A549 (cell line): ENCODE results near the gene FOXN4. TPM values are rescaled to one million over a fixed set of nuclear protein-coding genes. Genes with fewer than 3 reads are reported as not detected.

ENCODE experiments used
- ATAC-seq, 2 experiments: fragments of 200-7000 bp in 1 of 2; fragments of >200 bp in 1 of 2; cut with Nextera tagmentation in 1 of 2; cut with Tn5 transposase in 1 of 2; 3 replicates each; pipeline versions ENCODE4 v1.8.0 to v1.9.1; 2018 to 2020; ENCODE audit warnings: mild to moderate bottlenecking in 1 of 2, moderate library complexity in 1 of 2
- CTCF ChIA-PET: fragments of 300-600 bp; sonication (Branson Sonifier 250); formaldehyde crosslinking; extraction: SDS; loops from one replicate; lab custom pipeline; 2021; ENCODE audit warnings: antibody characterized with exemption, inconsistent platforms; lab: Yijun Ruan, JAX
- POLR2A ChIA-PET: fragments of 350-600 bp; formaldehyde crosslinking; extraction: SDS; loops from one replicate; lab custom pipeline; 2021; ENCODE audit warnings: antibody characterized with exemption, inconsistent platforms; lab: Yijun Ruan, JAX
- DNase-seq, 2 experiments: peaks; one replicate each; pipeline versions ENCODE4 v3.0.0 to v3.0.0-alpha.2; 2011 to 2016; ENCODE audit warnings: low read depth in 1 of 2, low spot score in 1 of 2
- FAIRE-seq: peaks from 2 replicates; lab custom pipeline; 2011; peaks lifted over from hg19 to GRCh38; lab: Jason Lieb, UNC
- H3K27ac ChIP-seq, 2 experiments: fragments of >200 bp; sonication (Bioruptor Twin); formaldehyde crosslinking; 3 replicates each; pipeline ENCODE4 v1.5.1; 2016 to 2017
- H3K4me1 ChIP-seq: fragments of >200 bp; sonication (Bioruptor Twin); formaldehyde crosslinking; 3 replicates; pipeline ENCODE4 v1.6.1; 2016
- H3K4me2 ChIP-seq: fragments of >200 bp; sonication (Bioruptor Twin); formaldehyde crosslinking; 3 replicates; pipeline ENCODE4 v1.6.1; 2016
- H3K4me3 ChIP-seq: fragments of >200 bp; sonication (Bioruptor Twin); formaldehyde crosslinking; 3 replicates; pipeline ENCODE4 v1.5.1; 2016
- H3K9me3 ChIP-seq: fragments of >200 bp; sonication (Bioruptor Twin); formaldehyde crosslinking; 3 replicates; pipeline ENCODE4 v1.6.1; 2016
- CBX8 ChIP-seq: fragments of 200-600 bp; sonication (generic); IDR thresholded peaks from 2 replicates; pipeline ENCODE4 v1.6.1; 2016
- CHD4 ChIP-seq: fragments of 200-600 bp; sonication (generic); IDR thresholded peaks from 2 replicates; pipeline ENCODE4 v1.6.1; 2016; ENCODE audit warnings: antibody characterized with exemption, mild to moderate bottlenecking, borderline replicate concordance
- EHF ChIP-seq: fragments of 250-450 bp; sonication (Bioruptor Pico); IDR thresholded peaks from 2 replicates; pipeline ENCODE4 v1.5.0; 2020; ENCODE audit warnings: mild to moderate bottlenecking
- HDAC2 ChIP-seq: fragments of 200-600 bp; sonication (generic); IDR thresholded peaks from 2 replicates; pipeline ENCODE4 v1.6.1; 2016
- JUNB ChIP-seq: fragments of >200 bp; sonication (Bioruptor Twin); formaldehyde crosslinking; IDR thresholded peaks from 2 replicates; pipeline ENCODE4 v1.6.1; 2016
- KDM1A ChIP-seq: fragments of 200-600 bp; sonication (generic); IDR thresholded peaks from 2 replicates; pipeline ENCODE4 v1.6.1; 2016; ENCODE audit warnings: low read depth, mild to moderate bottlenecking
- MAFK ChIP-seq: fragments of 450-650 bp; IDR thresholded peaks from 2 replicates; pipeline ENCODE4 v1.6.1; 2014; ENCODE audit not compliant: partially characterized antibody
- MYC ChIP-seq: IDR thresholded peaks from 2 replicates; pipeline ENCODE4 v1.6.1; 2012; ENCODE audit warnings: mild to moderate bottlenecking, inconsistent platforms, low read length, improper control_type of control experiment, borderline replicate concordance
- NPAS2 ChIP-seq: fragments of 250-450 bp; sonication (Bioruptor Pico); IDR thresholded peaks from 2 replicates; pipeline ENCODE4 v1.8.0; 2022; ENCODE audit warnings: mild to moderate bottlenecking, moderate library complexity, borderline replicate concordance
- NR3C1 ChIP-seq: fragments of >200 bp; sonication (Bioruptor Twin); formaldehyde crosslinking; IDR thresholded peaks from 3 replicates; pipeline ENCODE4 v1.6.1; 2017
- PHF8 ChIP-seq: fragments of 200-600 bp; sonication (generic); IDR thresholded peaks from 2 replicates; pipeline ENCODE4 v1.6.1; 2016; ENCODE audit warnings: low read depth, mild to moderate bottlenecking, antibody characterized with exemption, moderate library complexity, borderline replicate concordance
- POLR2A ChIP-seq: IDR thresholded peaks from 2 replicates; pipeline ENCODE4 v1.6.1; 2012; ENCODE audit warnings: mild to moderate bottlenecking, low read length
- POLR2AphosphoS2 ChIP-seq: conservative IDR thresholded peaks from 2 replicates; pipeline ENCODE4 v1.6.1; 2012; ENCODE audit warnings: low read length, improper control_type of control experiment, inconsistent platforms
- RAD21 ChIP-seq, 2 experiments: fragments of >200 bp in 1 of 2; sonication (Bioruptor Twin) in 1 of 2; formaldehyde crosslinking in 1 of 2; IDR thresholded peaks in 1 of 2; conservative IDR thresholded peaks in 1 of 2; 2 replicates in 1 of 2; 3 replicates in 1 of 2; pipeline ENCODE4 v1.6.1; 2012 to 2018; ENCODE audit warnings: inconsistent platforms in 1 of 2
- RARB ChIP-seq: fragments of 250-450 bp; sonication (Bioruptor Pico); IDR thresholded peaks from 2 replicates; pipeline ENCODE4 v1.8.0; 2021; ENCODE audit warnings: mild to moderate bottlenecking, moderate library complexity
- RCOR1 ChIP-seq: fragments of 150-350 bp; IDR thresholded peaks from 2 replicates; pipeline ENCODE4 v1.6.1; 2014; ENCODE audit warnings: antibody characterized with exemption, low read length, low read depth
- RNF2 ChIP-seq: fragments of 200-600 bp; sonication (generic); IDR thresholded peaks from 2 replicates; pipeline ENCODE4 v1.6.1; 2016; ENCODE audit warnings: low read depth, mild to moderate bottlenecking, antibody characterized with exemption, moderate library complexity, borderline replicate concordance
- SREBF2 ChIP-seq: fragments of 450-650 bp; IDR thresholded peaks from 2 replicates; pipeline ENCODE4 v1.6.1; 2014; ENCODE audit warnings: mild to moderate bottlenecking, moderate library complexity
- ZC3H11A ChIP-seq: fragments of 450-650 bp; IDR thresholded peaks from 2 replicates; pipeline ENCODE4 v1.6.1; 2014; ENCODE audit warnings: antibody characterized with exemption, mild to moderate bottlenecking
- ZNF302 ChIP-seq: fragments of 250-450 bp; sonication (Bioruptor Pico); IDR thresholded peaks from 2 replicates; pipeline ENCODE4 v1.9.0; 2021; ENCODE audit warnings: inconsistent platforms, mild to moderate bottlenecking, moderate library complexity
- WGBS: methylation state at CpG from one replicate; pipeline ENCODE4 v1.1.6; 2017; ENCODE audit errors: missing lambda C conversion rate; 5-methylcytosine and 5-hydroxymethylcytosine counted together
- polyA plus RNA-seq, 4 experiments: library from polyadenylated mRNA; depleted of rRNA in 3 of 4; stranded (reverse); fragments of >200 nt; fragmentation: RNase III in 1 of 4; extraction: RNeasy Plus Mini Kit Qiagen cat#74134 plus additional on column Dnase treatment in 1 of 4; gene quantifications; 2 replicates in 3 of 4; 3 replicates in 1 of 4; pipeline ENCODE4 v1.2.3, GENCODE V29; 2011 to 2017
- TF ChIP-seq, protein P1 (sequence below): fragments of >200 bp; sonication (Bioruptor Twin); formaldehyde crosslinking; IDR thresholded peaks from 3 replicates; pipeline ENCODE4 v1.6.1; 2016
- TF ChIP-seq, protein P2 (sequence below): fragments of 250-450 bp; sonication (Bioruptor Pico); IDR thresholded peaks from 2 replicates; pipeline ENCODE4 v1.5.0; 2020; ENCODE audit warnings: low read depth, mild to moderate bottlenecking, moderate library complexity
- TF ChIP-seq, protein P3 (sequence below): IDR thresholded peaks from 2 replicates; pipeline ENCODE4 v1.6.1; 2012
- TF ChIP-seq, protein P4 (sequence below): IDR thresholded peaks from 2 replicates; pipeline ENCODE4 v1.6.1; 2012
- TF ChIP-seq, protein P5 (sequence below): fragments of >200 bp; sonication (Bioruptor Twin); formaldehyde crosslinking; IDR thresholded peaks from 2 replicates; pipeline ENCODE4 v1.6.1; 2016
- TF ChIP-seq, protein P6 (sequence below): fragments of 250-450 bp; sonication (Bioruptor Pico); IDR thresholded peaks from 2 replicates; pipeline ENCODE4 v1.5.0; 2021; ENCODE audit warnings: mild to moderate bottlenecking, moderate library complexity, borderline replicate concordance

FOXN4 gene
- polyA plus RNA-seq, 2 of the 4 experiments (the other 2 are of a cell fraction) = 0.05 TPM; not detected in 1

DNA sequence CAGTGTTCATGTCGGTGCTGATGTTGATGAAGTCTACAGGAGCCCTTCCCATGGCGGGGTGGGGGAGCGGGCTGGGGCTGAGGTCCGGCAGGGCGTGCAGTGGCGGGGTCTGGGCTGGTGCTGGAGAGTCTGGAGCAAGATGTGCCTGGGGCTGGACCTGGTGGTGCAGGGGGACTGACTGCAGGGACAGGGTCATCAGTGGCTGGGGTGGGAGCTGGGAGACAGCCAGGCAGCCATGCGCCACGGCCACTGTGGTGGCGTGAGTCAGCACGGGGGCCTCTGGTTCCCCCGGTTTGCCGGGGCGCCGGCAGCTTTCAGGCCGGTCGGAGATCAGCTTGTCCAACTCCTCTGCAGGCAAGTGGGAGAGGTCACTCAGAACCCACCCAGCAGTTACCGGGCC, 27.6 kb downstream of the FOXN4 start:
- Histone ChIP-seq H3K4me3 (no peak overlapping the region), H3K4me1 (peaks cover 28% of the 10 kb centered on the region), H3K9me3 (no peaks in the 10 kb centered on the region)
- 91% methylated on average over 12 of the region's 17 CpGs for WGBS
- POLR2A ChIA-PET = no interaction called here
- no peak for DNase-seq
- no peak for FAIRE-seq
- CTCF ChIA-PET = interaction anchor here (2.8 kb wide), 1 partner anchor 17 kb away, joined by 11 read pairs; no protein-coding TSS in a partner anchor
- ATAC-seq = no peak
- TF ChIP-seq RARB (CRISPR knock-in tag) = no peak
- TF ChIP-seq HDAC2 = no peak
- TF ChIP-seq PHF8 = no peak
- TF ChIP-seq, protein P1, sequence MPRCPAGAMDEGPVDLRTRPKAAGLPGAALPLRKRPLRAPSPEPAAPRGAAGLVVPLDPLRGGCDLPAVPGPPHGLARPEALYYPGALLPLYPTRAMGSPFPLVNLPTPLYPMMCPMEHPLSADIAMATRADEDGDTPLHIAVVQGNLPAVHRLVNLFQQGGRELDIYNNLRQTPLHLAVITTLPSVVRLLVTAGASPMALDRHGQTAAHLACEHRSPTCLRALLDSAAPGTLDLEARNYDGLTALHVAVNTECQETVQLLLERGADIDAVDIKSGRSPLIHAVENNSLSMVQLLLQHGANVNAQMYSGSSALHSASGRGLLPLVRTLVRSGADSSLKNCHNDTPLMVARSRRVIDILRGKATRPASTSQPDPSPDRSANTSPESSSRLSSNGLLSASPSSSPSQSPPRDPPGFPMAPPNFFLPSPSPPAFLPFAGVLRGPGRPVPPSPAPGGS = no peak
- TF ChIP-seq, protein P2, sequence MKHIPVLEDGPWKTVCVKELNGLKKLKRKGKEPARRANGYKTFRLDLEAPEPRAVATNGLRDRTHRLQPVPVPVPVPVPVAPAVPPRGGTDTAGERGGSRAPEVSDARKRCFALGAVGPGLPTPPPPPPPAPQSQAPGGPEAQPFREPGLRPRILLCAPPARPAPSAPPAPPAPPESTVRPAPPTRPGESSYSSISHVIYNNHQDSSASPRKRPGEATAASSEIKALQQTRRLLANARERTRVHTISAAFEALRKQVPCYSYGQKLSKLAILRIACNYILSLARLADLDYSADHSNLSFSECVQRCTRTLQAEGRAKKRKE = no peak
- TF ChIP-seq MYC = no peak
- TF ChIP-seq MAFK = no peak
- no peak for TF ChIP-seq POLR2A
- TF ChIP-seq, protein P3, sequence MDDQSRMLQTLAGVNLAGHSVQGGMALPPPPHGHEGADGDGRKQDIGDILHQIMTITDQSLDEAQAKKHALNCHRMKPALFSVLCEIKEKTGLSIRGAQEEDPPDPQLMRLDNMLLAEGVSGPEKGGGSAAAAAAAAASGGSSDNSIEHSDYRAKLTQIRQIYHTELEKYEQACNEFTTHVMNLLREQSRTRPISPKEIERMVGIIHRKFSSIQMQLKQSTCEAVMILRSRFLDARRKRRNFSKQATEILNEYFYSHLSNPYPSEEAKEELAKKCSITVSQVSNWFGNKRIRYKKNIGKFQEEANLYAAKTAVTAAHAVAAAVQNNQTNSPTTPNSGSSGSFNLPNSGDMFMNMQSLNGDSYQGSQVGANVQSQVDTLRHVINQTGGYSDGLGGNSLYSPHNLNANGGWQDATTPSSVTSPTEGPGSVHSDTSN = no peak
- TF ChIP-seq, protein P4, sequence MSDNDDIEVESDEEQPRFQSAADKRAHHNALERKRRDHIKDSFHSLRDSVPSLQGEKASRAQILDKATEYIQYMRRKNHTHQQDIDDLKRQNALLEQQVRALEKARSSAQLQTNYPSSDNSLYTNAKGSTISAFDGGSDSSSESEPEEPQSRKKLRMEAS = no peak
- TF ChIP-seq RCOR1 = no peak
- TF ChIP-seq, protein P5, sequence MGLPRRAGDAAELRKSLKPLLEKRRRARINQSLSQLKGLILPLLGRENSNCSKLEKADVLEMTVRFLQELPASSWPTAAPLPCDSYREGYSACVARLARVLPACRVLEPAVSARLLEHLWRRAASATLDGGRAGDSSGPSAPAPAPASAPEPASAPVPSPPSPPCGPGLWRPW = no peak
- no peak for TF ChIP-seq NR3C1
- TF ChIP-seq EHF (CRISPR knock-in tag) = no peak
- TF ChIP-seq RAD21 (conservative IDR thresholded peaks at IDR 0.05 in 1 of 2, IDR thresholded peaks at IDR 0.05 in 1 of 2) = no peak
- TF ChIP-seq CHD4 = no peak
- TF ChIP-seq ZNF302 (CRISPR knock-in tag) = no peak
- no peak for TF ChIP-seq NPAS2 (CRISPR knock-in tag)
- no peak for TF ChIP-seq SREBF2
- TF ChIP-seq, all 56 proteins: peak for 0
- no peak overlapping the region for H3K27ac ChIP-seq
- no peak overlapping the region for H3K4me2 ChIP-seq

DNA sequence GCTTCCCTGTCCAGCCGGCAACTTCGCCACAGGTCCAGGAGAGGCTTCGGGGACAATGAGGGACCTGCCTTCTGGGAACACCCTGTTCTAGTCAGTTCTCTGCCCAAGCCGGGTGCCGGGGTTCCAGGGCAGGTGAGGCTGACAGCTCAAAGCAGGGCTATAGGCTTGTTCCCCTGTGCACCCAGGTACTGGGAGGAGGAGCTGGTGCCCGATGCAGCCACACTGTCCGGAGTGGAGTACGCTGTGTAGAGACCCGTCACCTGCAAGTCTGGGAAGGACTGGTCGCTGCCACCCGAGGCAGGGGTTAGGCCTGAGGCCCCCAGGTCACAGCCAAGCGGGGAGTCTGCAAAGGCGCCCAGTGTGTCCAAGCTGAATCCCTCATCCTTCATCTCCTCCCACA, 29.6 kb downstream of the FOXN4 start:
- TF ChIP-seq, protein P2 = no peak
- CTCF ChIA-PET = interaction anchor here (1.2 to 2.8 kb wide), 2 partner anchors 15 to 114 kb away, joined by 5 to 11 read pairs; no protein-coding TSS in a partner anchor
- no peak for FAIRE-seq

DNA sequence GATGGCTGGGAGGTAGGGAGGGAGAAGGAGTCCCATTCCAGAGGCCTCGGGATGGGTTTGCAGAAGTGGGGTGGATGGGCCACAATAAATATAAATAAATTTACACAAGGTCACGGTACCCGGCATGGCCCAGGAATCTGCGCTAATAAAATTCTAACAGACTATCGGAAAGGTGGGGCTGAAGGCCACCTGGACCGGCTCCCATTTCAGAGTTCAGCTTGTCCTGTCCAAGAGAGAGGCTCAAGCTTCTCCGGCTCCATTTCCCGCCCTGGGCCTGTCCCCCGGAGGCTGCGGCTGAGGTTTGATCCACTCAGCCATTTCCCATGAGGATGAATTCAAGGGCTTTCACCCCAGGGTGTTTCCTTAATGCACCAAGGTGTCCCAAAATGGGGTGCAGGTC, 30.2 kb downstream of the FOXN4 start:
- peak overlapping the region; percentile 58 for H3K4me2 ChIP-seq
- CTCF ChIA-PET = interaction anchor here (2.8 kb wide), 1 partner anchor 14 kb away, joined by 11 read pairs; no protein-coding TSS in a partner anchor

More for the DNA sequence above, 29.6 kb downstream of the FOXN4 start:
- 91% methylated on average over 11 of the region's 13 CpGs for whole genome bisulfite sequencing
- POLR2A ChIA-PET = no interaction called here
- Histone ChIP-seq H3K4me3 (no peak overlapping the region), H3K27ac (peak overlapping the region; percentile 54 to 80; a peak in 4 of 6 replicates), H3K9me3 (no peaks in the 10 kb centered on the region), H3K4me2 (no peak overlapping the region), H3K4me1 (peaks cover 28% of the 10 kb centered on the region)
- no peak for DNase-seq
- no peak for ATAC-seq

More for the DNA sequence above, 30.2 kb downstream of the FOXN4 start:
- H3K27ac ChIP-seq = peak overlapping the region; percentile 54 to 80
- POLR2A ChIA-PET = no interaction called here
- ATAC-seq (no peak), DNase-seq (no peak), FAIRE-seq (no peak)
- TF ChIP-seq POLR2AphosphoS2 = no peak
- TF ChIP-seq ZC3H11A = no peak
- TF ChIP-seq SREBF2 = no peak
- no peak for TF ChIP-seq KDM1A
- no peak for TF ChIP-seq RAD21 (conservative IDR thresholded peaks at IDR 0.05 in 1 of 2, IDR thresholded peaks at IDR 0.05 in 1 of 2)
- no peak for TF ChIP-seq RARB (CRISPR knock-in tag)
- TF ChIP-seq POLR2A = no peak
- no peak for TF ChIP-seq NR3C1
- TF ChIP-seq CBX8 = no peak
- TF ChIP-seq JUNB = no peak
- TF ChIP-seq RNF2 = no peak
- TF ChIP-seq, protein P6, sequence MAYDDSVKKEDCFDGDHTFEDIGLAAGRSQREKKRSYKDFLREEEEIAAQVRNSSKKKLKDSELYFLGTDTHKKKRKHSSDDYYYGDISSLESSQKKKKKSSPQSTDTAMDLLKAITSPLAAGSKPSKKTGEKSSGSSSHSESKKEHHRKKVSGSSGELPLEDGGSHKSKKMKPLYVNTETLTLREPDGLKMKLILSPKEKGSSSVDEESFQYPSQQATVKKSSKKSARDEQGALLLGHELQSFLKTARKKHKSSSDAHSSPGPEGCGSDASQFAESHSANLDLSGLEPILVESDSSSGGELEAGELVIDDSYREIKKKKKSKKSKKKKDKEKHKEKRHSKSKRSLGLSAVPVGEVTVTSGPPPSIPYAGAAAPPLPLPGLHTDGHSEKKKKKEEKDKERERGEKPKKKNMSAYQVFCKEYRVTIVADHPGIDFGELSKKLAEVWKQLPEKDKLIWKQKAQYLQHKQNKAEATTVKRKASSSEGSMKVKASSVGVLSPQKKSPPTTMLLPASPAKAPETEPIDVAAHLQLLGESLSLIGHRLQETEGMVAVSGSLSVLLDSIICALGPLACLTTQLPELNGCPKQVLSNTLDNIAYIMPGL = no peak
- peaks cover 28% of the 10 kb centered on the region for H3K4me1 ChIP-seq
- WGBS = 85% methylated on average over 10 of the region's 10 CpGs
- no peaks in the 10 kb centered on the region for H3K9me3 ChIP-seq
- H3K4me3 ChIP-seq = no peak overlapping the region
